ENCODE measurements around the gene ZBTB40. TPM values are rescaled to one million over a fixed set of nuclear protein-coding genes. Genes with fewer than 3 reads are reported as not detected.

Gene ZBTB40
- total RNA-seq, 1 experiment from 2014 or later, result 11.8 TPM

DNA sequence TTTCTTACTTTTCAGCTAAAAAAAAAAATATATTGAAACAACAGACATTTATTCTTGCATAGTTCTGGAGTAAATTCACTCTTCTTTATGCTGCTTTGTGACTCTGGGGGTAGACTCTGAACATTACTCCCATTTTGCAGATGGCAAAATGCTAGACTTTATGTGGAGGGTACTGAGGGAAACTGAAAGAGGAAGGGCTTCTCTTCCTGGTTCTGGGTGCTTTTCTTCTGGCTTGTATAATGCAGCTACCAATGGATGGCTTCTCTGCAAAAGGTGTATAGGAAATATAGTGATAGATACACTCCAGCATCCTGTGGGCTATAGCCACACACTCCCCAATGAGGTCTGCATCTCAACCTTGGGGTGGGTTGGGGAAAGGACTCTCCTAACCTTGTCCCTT is 19.7 kb upstream of the ZBTB40 start:
- no peak for DNase-seq (ENCODE audit: low read depth)

DNA sequence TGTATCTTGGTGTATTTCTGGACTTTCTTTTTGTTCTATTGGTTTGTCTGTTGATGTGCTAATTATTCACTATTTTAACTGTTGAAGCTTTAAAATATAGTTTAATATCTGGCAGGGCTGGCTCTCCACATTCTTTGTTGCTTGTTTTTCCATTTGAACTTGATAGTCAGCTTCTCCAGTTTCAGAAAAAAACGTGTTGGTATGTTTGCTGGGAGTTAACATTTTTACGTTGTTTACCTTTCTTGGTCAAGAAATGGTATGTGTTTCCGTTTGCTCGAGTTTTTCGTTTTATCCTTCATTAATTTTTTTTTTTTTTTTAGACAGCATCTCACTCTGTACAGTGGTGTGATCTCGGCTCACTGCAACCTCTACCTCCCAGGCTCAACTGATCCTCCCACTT is 16.9 kb upstream of the ZBTB40 start:
- no peak for DNase-seq (ENCODE audit: low read depth)

DNA sequence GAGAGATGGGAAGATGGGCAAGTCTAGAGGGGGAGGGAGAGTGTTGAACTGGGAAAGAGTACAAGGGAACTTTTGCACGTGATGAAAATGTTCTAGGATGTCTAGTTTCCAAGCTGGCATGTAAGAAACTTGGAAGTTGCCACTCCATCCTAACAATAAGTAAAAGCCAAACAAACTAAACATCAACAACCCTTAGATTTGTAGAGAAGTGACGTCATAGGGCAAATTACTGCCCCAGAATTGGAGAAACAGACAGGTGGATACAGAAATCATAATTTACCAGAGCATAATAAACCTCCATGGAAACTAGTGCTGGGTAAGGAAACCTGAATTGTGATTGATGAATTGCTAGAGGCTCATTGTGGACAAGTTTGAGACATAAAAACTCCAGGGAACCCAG is 14.7 kb upstream of the ZBTB40 start:
- no peak for DNase-seq (ENCODE audit: low read depth)

DNA sequence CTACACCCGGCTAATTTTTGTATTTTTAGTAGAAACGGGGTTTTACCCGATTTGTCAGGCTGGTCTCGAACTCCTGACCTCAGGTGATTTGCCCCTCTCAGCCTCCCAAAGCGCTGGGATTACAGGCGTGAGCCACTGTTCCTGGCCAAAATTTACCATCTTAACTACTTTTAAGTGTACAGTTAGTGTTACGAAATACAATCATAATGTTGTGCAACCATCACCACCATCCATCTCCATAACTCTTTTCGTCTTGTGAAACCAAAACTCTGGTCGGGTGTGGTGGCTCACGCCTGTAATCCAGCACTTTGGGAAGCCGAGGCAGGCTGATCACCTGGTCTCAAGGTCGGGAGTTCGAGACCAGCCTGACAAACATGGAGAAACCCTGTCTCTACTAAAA is 14.1 kb upstream of the ZBTB40 start:
- no peak for DNase-seq (ENCODE audit: low read depth)

DNA sequence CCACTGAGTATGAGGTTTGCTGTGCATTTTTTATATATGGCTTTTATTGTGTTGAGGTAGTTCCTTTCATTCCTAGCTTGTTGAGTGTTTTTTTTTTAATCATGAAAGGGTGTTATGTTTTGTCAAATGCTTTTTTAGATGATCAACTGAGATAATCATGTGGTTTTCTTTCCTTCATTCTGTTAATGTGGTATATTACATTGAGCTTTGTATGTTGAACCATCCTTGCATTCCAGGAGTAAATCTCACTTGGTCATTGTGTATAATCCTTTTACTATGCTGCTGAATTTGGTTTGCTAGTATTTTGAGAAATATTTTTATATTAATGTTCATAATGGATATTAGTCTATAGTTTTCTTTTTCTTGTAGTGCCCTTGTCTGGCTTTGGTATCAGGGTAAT is 11.1 kb upstream of the ZBTB40 start:
- DNase-seq (ENCODE audit: low read depth), result no peak

DNA sequence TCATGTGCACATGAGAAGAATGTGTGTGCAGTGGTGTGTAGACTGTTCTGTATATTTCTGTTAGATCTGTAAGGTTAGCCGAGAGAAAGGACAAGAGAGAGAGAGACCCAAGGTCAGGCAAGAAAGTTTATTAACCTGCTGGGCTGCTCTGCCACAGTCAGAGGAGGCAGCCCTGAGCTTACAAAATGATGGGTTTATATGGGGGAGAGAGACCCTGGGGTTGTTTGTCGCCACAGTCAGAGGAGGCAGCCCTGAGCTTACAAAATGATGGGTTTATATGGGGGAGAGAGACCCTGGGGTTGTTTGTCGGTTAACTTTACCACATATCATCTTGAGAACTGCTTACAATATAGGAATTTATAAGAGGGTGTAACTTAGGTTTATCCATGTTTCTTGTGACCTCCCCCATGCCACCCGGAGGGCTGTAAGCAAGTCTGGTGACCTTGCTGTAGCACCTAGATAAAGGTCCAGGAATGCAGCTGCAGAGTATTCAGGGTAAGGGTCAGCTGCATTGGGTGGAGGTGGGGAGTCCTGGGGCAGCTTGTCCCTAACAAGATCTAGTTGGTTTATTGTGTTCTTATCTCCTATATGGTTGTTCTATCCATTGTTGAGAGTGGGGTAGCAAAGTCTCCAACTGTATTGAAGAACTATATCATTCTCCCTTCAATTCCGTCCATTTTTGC is 9.3 kb upstream of the ZBTB40 start:
- no peak for DNase-seq (ENCODE audit: low read depth)

DNA sequence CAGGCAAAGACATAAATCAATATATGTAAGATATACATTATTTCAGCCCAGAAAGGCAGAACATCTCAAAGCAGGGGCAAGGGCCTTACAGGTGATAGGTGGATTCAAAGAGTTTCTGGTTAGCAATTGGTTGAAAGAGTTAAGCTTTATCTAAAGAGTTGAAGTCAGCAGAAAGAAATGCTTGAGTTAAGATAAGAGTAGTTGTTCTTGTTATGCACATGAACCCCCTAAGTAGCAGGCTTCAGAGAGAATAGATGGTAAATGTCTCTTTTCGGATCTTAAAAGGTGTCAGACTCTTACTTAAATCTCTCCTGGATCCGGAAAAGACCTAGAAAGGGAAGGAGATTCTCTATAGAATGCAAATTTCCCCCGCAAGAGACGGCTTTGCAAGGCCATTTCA is 8.3 kb upstream of the ZBTB40 start:
- no peak for DNase-seq (ENCODE audit: low read depth)

DNA sequence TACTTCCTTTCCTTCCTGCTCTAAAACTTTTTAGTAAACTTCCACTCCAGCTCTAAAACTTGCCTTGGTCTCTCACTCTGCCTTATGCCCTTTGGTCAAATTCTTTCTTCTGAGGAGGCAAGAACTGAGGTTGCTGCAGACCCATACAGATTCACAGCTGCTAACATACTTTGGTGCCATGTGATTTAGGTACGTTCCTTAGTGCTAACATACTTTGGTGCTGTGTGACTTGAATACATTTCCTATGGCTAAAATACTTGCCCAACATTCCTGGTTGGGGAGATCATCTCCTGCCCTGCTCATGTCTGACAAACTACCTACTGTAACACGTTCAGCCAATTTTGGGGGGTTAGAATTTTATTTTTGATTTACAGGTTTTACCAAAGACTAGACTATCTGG is 6.8 kb upstream of the ZBTB40 start:
- DNase-seq (ENCODE audit: low read depth), result no peak

DNA sequence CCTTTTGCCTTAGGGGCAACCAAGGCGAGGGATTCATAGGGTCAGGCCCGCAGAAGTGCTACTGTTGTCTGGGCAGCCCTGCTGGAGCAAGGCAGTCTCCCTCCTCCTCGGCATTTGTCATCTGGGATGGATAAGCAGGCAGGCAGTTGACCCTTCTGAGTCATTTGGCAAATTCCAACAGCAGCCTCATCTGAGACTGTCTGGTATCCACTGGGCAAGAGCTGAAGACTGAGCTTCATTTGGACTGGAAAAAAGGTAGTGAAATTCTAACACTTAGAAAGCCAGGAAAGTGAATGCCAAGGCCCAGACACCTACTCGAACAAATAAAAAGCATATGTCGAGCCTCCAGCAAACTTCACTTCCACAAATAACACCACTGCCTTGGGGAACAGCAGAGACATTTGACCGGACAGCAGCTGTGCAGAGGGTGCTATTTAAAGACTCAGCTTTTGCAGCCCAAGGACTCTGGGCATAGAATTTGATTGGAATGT is 4.0 kb upstream of the ZBTB40 start:
- peak; percentile 92 for DNase-seq (ENCODE audit: low read depth)

DNA sequence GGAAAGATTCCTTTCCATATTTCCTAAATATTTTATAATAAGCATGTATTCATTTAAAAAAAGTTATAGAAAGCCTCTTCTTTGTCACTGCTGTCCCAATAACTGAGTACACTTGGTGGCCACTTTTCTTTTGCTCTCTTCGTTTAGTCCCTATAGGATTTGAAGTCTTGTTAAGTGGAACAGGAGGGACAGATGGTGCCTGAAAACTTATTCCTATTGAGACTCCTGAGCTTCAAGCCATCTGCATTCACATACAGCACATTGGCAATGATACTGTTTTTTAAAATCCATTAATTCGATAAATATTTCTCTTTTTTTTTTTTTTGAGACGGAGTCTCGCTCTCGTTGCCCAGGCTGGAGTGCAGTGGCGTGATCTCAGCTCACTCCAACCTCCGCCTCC is 2.0 kb upstream of the ZBTB40 start:
- DNase-seq (ENCODE audit: low read depth), result no peak

DNA sequence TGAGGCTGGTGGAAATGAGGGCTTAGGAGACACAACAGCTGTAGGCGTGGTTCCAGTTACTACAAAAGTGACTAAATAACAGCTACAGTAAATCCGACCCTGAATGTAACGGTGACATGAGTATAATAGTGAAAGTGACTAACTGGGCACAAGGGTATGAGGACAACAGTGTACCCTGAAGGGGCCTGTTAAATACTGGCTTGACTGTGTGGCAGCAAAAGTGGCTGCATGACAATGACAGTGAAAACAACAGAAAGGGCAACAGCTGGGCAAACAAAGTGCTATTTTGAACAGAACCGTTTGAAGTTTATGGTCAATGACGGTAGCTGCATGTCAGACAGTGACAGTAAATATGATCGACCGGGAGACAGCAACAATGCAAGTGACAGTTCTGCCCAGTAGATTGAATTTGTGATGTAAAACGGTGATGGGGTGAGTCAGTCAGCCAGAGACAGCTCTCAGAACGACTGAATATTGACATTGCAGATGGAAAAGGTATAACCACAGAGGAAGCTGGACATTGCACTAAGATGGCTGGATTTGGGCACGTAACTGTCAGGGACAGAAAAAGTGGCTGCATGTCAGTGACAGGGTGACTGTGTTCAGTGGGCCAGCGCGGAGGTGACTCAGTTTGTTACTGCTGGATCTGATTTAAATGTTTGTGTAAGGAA is 1.2 kb upstream of the ZBTB40 start:
- DNase-seq (ENCODE audit: low read depth), result no peak

DNA sequence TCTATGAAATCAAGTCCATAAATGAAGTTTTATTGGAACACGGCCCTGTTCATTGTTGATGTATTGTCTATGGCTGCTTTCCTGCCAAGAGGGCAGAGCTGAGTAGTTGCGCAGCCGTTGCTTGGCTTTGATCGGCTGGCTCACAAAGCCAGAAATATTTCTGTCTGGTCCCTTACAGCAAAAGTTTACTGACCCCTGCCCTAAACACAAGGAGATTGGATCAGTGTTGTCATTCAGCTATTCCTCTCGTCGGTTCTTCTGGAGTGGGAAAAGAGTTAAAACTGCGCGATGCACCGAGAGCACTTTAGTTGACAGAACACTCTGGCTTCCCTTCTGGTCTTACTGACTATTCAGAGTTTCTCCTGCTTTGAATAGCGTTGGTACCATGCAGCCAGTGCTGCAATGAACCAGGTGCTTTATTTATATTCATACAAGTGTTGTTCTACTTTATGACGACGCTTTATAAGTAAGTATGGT is 868 bp downstream of the ZBTB40 start:
- peak; percentile 44 for DNase-seq (ENCODE audit: low read depth)

DNA sequence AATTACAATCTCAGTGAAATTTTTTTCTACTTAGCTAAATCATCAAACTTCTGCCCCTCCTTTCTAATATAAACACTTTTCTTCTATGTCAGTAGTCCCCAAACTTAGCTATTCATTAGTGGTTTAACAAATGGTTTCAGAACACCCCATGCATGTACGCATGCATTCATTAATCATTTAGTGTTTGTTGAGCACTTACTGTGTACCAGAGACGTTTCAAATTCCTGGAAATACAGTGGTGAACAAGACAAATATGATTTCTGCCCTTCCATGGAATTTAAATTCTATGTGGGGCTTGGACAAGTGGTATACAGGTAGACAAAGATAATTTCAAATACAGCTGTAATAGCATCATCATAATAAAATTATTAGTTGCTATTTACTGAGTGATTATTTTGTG is 1.5 kb downstream of the ZBTB40 start:
- DNase-seq (ENCODE audit: low read depth), result no peak

DNA sequence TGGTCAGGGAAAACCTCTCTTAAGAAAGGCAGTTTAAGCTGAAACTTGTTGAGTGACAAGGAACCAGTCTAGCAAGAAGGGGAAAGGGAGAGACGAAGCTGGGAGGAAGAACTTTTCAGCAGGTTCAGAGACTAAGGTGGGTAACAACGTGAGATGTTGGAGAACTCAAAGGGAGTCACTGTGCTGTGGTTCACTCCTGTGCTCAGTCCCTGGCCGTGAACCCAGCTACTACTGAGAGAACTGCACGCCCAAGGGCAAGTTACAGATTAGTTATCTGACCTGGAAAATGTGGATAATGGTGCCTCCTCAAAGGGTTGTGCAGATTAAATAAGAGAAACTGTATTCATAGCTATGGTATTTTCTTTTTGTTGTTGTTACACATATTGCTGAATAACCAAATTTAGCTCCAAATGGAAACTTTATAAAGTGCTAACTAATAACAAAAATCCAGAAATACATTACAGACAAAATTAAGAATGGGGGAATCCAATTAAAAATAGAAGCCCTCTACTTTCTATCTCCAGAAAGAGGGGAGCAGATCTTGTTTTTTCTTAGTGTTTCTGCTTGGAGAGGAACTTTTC is 2.9 kb downstream of the ZBTB40 start:
- DNase-seq (ENCODE audit: low read depth), result peak; percentile 22

DNA sequence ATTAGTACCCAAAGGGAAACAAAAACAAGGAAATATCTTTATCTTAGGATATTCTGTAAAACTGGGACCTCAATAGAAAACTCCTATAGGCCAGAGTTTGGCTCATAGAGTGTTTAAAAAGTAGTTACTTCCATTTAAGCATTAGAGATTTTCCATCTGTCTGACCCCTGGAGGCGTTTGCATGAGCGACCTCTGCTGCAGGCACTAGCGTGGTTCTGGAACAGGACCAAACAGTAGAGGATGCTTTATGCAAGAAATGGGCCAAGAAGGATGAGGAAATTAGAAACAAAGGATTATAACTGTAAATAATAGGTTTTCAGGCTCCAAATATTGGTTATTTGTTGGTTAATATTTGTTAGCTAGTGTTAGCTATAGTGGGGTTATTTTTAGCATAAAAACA is 5.7 kb downstream of the ZBTB40 start:
- DNase-seq (ENCODE audit: low read depth), result peak; percentile 21

DNA sequence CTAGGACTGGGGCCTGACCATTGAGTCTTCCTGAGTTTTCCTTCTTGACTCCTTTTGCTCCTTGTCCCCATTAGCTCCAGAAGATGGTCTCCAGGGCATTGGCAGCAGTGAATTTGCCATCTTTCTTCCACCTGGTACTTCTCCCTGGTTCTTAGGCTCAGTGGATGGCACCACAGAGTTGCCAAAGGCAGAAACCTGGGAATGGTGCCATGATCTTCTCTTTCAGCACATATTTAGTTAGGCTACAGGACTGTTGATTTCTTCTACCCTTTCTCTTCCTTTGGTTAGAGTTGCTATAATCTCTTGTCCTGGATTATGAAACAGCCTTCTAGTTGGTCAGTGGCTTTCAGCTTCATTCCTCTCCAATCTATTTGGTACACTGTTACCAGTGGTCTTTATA is 6.2 kb downstream of the ZBTB40 start:
- DNase-seq (ENCODE audit: low read depth), result no peak

DNA sequence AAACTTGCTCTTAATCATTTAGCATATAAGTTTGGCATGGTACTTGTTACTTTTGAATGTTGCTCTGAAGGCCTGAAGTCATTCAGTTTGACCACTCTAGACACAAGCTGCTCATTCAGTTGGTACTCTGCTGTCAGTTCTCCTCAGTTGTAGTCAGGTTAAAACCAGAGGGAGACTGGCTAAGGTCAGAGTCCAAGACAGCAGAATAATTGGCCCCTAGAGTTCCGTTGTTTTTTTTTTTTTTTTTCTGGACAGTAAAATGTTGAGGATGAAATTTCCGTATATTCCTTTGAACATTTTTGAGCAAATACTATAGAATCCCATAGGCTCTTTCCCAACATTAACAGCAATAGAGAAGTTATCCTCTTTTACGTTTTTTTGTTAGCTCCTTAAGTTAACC is 9.4 kb downstream of the ZBTB40 start:
- DNase-seq (ENCODE audit: low read depth), result no peak

DNA sequence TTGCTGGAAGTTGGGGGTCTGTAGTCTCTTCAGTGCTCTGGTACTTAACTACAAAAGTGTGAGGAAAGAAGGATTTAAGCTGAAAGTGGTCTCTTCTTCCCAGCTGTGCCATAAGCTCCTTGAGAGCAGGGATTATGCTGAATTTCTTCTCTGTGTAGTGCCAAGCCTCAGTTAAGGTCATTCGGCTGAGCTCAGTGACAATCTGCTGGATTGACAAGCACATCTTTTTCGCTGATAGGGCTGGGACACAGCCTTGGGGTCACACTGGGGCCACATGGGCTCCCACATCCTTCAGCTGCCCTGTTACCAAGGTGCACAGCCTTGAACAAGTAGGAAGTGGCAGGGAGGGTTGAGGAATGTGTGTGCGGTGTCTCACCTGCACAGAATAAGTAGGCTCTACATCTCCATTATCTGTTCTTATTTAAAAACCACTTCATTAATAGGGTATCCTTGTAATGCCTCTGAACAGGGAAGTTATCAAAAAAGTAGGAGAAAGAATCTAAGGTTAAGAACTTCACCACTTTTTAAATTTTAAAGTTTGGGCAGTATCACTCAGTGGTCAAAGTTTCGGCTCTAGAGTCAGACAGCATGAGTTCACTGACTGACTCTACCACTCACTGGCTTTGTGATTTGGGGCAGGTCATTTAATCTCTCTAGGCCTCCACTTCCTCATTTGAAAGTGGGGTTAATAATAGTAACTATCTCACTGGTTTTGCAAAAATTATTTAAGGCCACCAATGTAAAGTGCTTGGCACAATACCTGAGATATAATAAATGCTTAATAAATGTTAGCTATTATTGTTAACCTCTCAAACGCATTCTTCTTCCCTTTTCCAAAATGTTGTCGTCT is 10.3 kb downstream of the ZBTB40 start:
- no peak for DNase-seq (ENCODE audit: low read depth)

DNA sequence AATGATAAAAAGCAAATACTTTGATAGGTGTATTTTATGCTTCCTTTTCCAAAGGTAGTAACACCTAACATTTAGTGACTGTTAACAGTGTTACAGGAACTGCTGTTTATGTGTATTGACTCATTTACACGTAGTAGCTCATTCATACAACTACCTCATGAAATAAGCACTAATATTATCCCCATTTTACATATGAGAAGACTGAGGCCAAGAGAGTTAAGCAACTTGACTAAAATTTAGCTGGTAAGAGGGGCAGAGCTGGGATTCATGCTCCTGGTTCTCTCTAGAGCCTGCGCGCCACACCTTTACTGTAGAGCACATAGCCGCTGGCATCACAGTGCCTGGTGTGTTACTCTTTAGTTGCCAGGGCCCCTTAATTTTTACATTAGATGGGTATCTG is 11.3 kb downstream of the ZBTB40 start:
- DNase-seq (ENCODE audit: low read depth), result no peak

DNA sequence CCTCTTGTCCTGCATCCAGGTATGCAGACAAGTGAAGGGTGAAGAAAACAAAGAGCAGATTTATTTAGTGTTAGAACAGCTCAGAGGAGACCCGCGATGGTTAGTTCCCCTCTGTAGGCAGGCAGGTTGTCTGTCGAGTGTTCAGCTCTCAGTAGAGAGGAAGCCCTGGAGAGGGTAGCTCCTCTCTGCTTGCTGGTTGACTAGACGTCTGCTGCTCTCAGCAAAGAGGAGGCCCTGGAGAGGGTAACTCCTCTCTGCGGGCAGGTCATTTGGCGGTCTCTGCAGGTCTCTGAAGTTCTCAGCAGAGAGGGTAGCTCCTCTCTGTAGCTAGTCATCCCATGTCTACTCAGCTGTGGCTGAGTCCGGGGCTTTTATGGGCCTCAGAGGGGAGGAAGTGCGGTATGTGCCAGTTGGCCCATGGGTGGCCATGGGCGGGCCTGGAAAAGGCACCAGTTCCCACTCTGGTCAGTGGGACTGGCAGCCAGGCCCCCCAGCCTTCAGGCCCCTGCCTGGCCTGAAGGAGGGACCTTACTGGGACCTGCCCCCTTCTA is 13.4 kb downstream of the ZBTB40 start:
- DNase-seq (ENCODE audit: low read depth), result no peak

DNA sequence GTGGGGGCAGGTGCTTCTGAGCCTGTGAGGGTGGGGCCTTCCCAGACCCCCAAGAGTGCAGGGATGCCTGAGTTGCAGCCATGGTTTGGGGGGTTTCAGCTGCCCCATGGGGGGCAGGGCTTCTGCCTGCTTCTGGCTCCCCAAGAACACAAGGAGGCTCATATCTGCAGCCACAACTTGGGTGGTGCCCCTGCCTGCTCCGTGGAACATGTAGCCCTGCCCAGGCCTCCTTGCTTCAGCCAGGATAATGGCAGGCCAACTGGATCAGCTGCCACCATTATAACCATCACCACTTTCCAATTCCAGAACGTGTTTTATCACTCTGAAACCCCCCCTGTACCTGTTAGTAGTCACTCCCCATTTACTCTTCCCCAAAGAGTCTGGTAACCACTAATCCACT is 14.0 kb downstream of the ZBTB40 start:
- DNase-seq (ENCODE audit: low read depth), result no peak

DNA sequence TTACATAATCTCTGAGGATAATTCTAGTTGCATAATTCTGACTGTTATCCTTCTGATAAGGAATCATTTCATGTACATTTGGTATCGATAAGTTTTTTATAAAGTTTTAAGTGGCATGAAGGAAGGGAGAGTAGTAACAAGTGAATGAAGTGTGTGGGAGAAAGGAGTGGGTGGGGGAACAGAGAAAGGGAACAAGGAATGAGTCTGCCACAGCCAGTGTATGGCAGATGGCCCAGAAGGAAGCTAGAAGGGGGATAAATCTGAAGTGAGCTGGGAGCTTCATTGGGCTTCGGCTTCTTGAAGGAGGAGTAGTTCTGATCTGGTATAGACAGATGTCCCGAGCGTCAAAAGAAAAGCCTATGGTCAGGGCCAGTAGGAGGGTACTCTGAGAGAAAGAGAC is 18.6 kb downstream of the ZBTB40 start:
- no peak for DNase-seq (ENCODE audit: low read depth)

Data from M059J (cell line).